GM10248 (cell line): ENCODE measurements around the gene HMX3.
A peak's percentile ranks its signal among the peaks of the same experiment; 100 is the strongest.

Experiments used
- CTCF ChIA-PET: fragments of 300-600 bp; sonication (Branson Sonifier 250); formaldehyde crosslinking; extraction: SDS; loops from one replicate; lab custom pipeline; 2021; ENCODE audit warnings: antibody characterized with exemption; lab: Yijun Ruan, JAX
- POLR2A ChIA-PET: fragments of 350-650 bp; sonication (Branson Sonifier 250); formaldehyde crosslinking; extraction: SDS; loops from one replicate; lab custom pipeline; 2020; ENCODE audit warnings: antibody characterized with exemption; lab: Yijun Ruan, JAX
- DNase-seq: peaks from one replicate; pipeline ENCODE4 v3.0.0; 2012; ENCODE audit errors: extremely low spot score
- TF ChIP-seq, protein P1 (sequence below): IDR thresholded peaks from 2 replicates; pipeline ENCODE4 v1.5.1; 2012; ENCODE audit warnings: mild to moderate bottlenecking, low read depth; ENCODE audit errors: extremely low read depth, missing control alignments, control extremely low read depth

The HMX3 gene

DNA sequence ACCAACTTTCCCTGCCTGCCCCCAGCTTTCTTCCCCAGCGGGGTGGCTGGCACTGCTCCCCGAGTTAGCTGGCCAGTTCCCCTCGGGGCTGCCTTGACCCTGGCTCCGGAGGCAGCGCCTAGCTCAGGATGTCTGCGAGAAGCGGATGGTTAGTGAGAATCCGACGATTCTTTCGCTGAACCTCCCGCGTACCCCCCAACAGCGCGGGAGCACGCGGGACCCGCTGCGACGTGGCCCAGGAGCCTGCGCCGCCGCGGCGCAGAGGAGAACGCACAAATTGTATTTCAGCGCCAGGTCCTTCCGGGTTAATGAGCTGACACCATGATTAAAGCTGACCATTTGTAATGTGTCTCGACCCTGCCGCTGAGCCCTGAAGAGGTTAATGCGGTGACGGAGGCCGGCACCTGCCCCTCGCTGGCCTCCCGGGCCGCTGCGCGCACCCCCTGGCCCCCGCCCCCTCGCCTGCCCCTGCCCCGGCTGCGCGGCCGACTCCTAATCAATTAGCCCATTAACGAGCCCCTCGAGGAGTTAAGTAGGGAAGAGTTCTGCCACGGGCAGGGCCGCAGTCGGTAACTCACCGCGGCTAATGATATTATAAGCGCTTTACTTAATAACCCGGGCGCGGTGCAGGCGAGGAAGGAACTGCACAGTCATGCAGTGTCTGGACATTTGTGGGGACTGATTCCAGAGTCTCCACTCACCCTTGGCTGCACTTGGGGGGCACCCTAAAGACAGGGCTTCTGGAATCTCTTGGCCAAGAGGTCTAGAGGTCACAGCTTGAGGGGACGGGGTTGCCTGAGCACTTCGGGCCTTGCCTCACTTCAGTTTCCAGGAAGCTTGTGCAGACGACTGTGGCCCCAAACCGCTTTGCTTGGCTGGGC, 10.5 kb downstream of the HMX3 start:
- peak; percentile 20 for DNase-seq
- POLR2A ChIA-PET = no interaction called here
- CTCF ChIA-PET = interaction anchor here (1.3 to 2.6 kb wide), 5 partner anchors 13 to 414 kb away, joined by 3 to 14 read pairs (median 6); no protein-coding TSS in a partner anchor
- TF ChIP-seq, protein P1, sequence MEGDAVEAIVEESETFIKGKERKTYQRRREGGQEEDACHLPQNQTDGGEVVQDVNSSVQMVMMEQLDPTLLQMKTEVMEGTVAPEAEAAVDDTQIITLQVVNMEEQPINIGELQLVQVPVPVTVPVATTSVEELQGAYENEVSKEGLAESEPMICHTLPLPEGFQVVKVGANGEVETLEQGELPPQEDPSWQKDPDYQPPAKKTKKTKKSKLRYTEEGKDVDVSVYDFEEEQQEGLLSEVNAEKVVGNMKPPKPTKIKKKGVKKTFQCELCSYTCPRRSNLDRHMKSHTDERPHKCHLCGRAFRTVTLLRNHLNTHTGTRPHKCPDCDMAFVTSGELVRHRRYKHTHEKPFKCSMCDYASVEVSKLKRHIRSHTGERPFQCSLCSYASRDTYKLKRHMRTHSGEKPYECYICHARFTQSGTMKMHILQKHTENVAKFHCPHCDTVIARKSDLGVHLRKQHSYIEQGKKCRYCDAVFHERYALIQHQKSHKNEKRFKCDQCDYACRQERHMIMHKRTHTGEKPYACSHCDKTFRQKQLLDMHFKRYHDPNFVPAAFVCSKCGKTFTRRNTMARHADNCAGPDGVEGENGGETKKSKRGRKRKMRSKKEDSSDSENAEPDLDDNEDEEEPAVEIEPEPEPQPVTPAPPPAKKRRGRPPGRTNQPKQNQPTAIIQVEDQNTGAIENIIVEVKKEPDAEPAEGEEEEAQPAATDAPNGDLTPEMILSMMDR = no peak

GRCh38 chr10:123146894-123147634, 11.3 kb downstream of the HMX3 start:
- POLR2A ChIA-PET = no interaction called here
- CTCF ChIA-PET = interaction anchor here (1.4 to 7.5 kb wide), 3 partner anchors 7 to 413 kb away, joined by 3 to 49 read pairs (median 6); no protein-coding TSS in a partner anchor
- TF ChIP-seq, protein P1 = no peak
- DNase-seq = no peak

DNA sequence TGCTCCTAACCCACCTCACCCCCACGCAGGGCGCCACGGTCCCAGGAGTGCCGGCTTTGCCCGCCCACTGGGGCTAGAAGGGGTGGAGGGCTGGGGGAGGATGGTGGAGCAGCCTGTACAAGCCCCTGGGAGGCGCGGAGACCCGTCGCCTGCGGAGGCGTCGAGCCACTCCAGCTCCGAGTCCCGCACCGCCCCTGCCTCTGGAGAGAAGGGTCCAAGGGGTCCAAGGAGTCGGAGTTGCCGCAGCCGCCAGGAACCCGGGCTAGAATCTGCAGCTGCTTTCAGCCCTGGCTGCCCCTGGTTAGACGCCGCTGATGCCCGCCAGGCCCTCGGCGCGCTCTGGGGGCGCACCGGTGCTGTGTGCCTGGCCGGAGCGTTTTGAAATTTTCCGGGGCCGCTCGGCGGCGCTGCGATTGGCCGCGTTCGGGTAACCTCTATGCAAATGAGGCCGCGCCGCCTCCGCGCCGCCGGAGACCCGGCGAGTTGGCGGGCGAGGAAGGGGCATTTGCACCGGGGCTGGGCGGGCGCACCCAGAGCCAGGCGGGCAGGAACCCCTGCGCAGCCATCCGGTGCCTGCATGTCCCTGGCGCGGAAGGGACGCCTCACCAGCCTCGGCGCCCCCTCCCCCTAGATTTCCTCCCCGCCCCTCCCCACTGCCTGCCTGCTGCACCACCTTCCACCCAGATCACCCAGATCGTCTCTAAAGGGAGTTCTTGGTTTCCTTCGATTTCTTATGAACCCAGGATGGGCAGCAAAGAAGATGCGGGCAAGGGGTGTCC, 12.1 kb downstream of the HMX3 start, which contains the start of gene HMX2:
HMX2 (plus strand) TSS at position 502 of the 779 bp plus-strand sequence; CDS start at position 745, 243 bp downstream.
- TF ChIP-seq, protein P1 = peak; percentile 28
- ChIA-PET POLR2A (no interaction called here), CTCF (interaction anchor here (1.6 to 7.5 kb wide), 2 partner anchors 8 to 14 kb away, joined by 3 to 49 read pairs; no protein-coding TSS in a partner anchor)
- peak; percentile 71 for DNase-seq

GRCh38 chr10:123148414-123149161, 12.8 kb downstream of the HMX3 start:
- ChIA-PET POLR2A (interaction anchor here (1.1 kb wide), 1 partner anchor 244 kb away, joined by 3 read pairs; no protein-coding TSS in a partner anchor), CTCF (interaction anchor here (1.2 to 7.5 kb wide), 5 partner anchors 9 to 408 kb away, joined by 3 to 49 read pairs (median 5); no protein-coding TSS in a partner anchor)
- peak; percentile 33 for DNase-seq
- TF ChIP-seq, protein P1 = no peak

- ChIA-PET POLR2A (interaction anchor here (1.1 kb wide), 1 partner anchor 243 kb away, joined by 3 read pairs; no protein-coding TSS in a partner anchor), CTCF (interaction anchor here (1.1 to 7.5 kb wide), 7 partner anchors 9 to 408 kb away, joined by 3 to 49 read pairs (median 3); no protein-coding TSS in a partner anchor)
- TF ChIP-seq, protein P1 = no peak
- DNase-seq = no peak
Observed at GRCh38 chr10:123149162-123149567, 13.4 kb downstream of the HMX3 start.
